H1 (cell line): ENCODE measurements around the gene HES7. TPM values are rescaled to one million over a fixed set of nuclear protein-coding genes. Genes with fewer than 3 reads are reported as not detected.

Experiments used
- CTCF ChIA-PET: fragments of 300-600 bp; sonication (Branson Sonifier 250); formaldehyde crosslinking; loops from one replicate; lab custom pipeline; 2021; ENCODE audit not compliant: partially characterized antibody; lab: Charles Lee
- POLR2A ChIA-PET: fragments of 300-600 bp; sonication (Branson Sonifier 250); formaldehyde crosslinking; loops from one replicate; lab custom pipeline; 2021; ENCODE audit warnings: inconsistent platforms; ENCODE audit not compliant: partially characterized antibody; lab: Charles Lee
- DNase-seq, 2 experiments: peaks; one replicate each; pipeline versions ENCODE4 v3.0.0 to v3.0.0-alpha.2; 2010 to 2022; ENCODE audit warnings: low spot score in 2 of 2, low read depth in 1 of 2, mixed read lengths in 1 of 2
- FAIRE-seq: peaks from 2 replicates; lab custom pipeline; 2011; peaks lifted over from hg19 to GRCh38; lab: Jason Lieb, UNC
- H2AFZ ChIP-seq: 2 replicates; pipeline ENCODE4 v1.8.1; 2012; ENCODE audit warnings: low read length, inconsistent platforms
- H2AK5ac ChIP-seq: 2 replicates; pipeline ENCODE4 v1.6.1; 2013; ENCODE audit warnings: low read depth, low read length
- H2BK120ac ChIP-seq: replicated peaks from 2 replicates; pipeline ENCODE3; 2013; ENCODE audit warnings: low read depth, low read length, inconsistent platforms
- H2BK12ac ChIP-seq: 2 replicates; pipeline ENCODE4 v1.6.1; 2013; ENCODE audit warnings: low read depth, low read length
- H2BK15ac ChIP-seq: 2 replicates; pipeline ENCODE4 v1.6.1; 2013; ENCODE audit warnings: low read length
- H2BK20ac ChIP-seq: 2 replicates; pipeline ENCODE4 v1.6.1; 2013; ENCODE audit warnings: low read length
- H2BK5ac ChIP-seq: 2 replicates; pipeline ENCODE4 v1.6.1; 2013; ENCODE audit warnings: low read depth, low read length
- H3K14ac ChIP-seq: 2 replicates; pipeline ENCODE4 v1.6.1; 2013; ENCODE audit warnings: inconsistent platforms; ENCODE audit not compliant: insufficient read length
- H3K18ac ChIP-seq: 2 replicates; pipeline ENCODE4 v1.6.1; 2013; ENCODE audit warnings: low read length; ENCODE audit errors: extremely low read depth
- H3K23ac ChIP-seq: 2 replicates; pipeline ENCODE4 v1.6.1; 2013; ENCODE audit warnings: inconsistent platforms; ENCODE audit not compliant: insufficient read length
- H3K23me2 ChIP-seq: 2 replicates; pipeline ENCODE4 v1.6.1; 2013; ENCODE audit warnings: low read depth, low read length
- H3K27ac ChIP-seq: 2 replicates; pipeline ENCODE4 v1.6.1; 2011; ENCODE audit warnings: low read depth, low read length, inconsistent platforms
- H3K27me3 ChIP-seq, 4 experiments: replicated peaks in 1 of 4; 1 replicate in 1 of 4; 2 replicates in 3 of 4; pipeline versions ENCODE4 v1.6.1 to v1.8.1; 2011 to 2013; ENCODE audit warnings: low read length in 3 of 4, mild to moderate bottlenecking in 3 of 4, inconsistent platforms in 2 of 4, mixed read lengths in 2 of 4, moderate library complexity in 1 of 4; ENCODE audit not compliant: control insufficient read depth in 3 of 4, insufficient read depth in 3 of 4; ENCODE audit errors: extremely low read depth in 1 of 4
- H3K36me3 ChIP-seq, 4 experiments: 2 replicates each; pipeline versions ENCODE4 v1.6.1 to v1.8.1; 2011 to 2013; ENCODE audit warnings: mild to moderate bottlenecking in 4 of 4, low read length in 3 of 4, moderate library complexity in 2 of 4, control low read depth in 1 of 4, inconsistent platforms in 1 of 4; ENCODE audit not compliant: insufficient read depth in 4 of 4, control insufficient read depth in 2 of 4
- H3K4ac ChIP-seq: replicated peaks from 2 replicates; pipeline ENCODE3; 2013; ENCODE audit warnings: low read length, low read depth, mixed read lengths, inconsistent platforms; ENCODE audit not compliant: insufficient read length
- H3K4me1 ChIP-seq, 4 experiments: replicated peaks in 1 of 4; 1 replicate in 1 of 4; 2 replicates in 3 of 4; pipeline versions ENCODE4 v1.6.1 to v1.8.1; 2011 to 2013; ENCODE audit warnings: low read length in 3 of 4, inconsistent platforms in 2 of 4, mixed read lengths in 1 of 4; ENCODE audit not compliant: insufficient read depth in 4 of 4, control insufficient read depth in 3 of 4
- H3K4me2 ChIP-seq, 2 experiments: 2 replicates each; pipeline versions ENCODE4 v1.6.1 to v1.8.1; 2011 to 2013; ENCODE audit warnings: low read depth in 2 of 2, low read length in 2 of 2, control low read depth in 1 of 2, inconsistent platforms in 1 of 2, mild to moderate bottlenecking in 1 of 2; ENCODE audit not compliant: insufficient read depth in 1 of 2
- H3K4me3 ChIP-seq, 4 experiments: fragments of 200-600, 300-600 bp in 1 of 4; sonication (generic), shearing (Covaris generic), sonication (Bioruptor Twin) in 1 of 4; 2 replicates each; pipeline versions ENCODE4 v1.5.1 to v1.8.1; 2011 to 2016; ENCODE audit warnings: low read length in 4 of 4, low read depth in 3 of 4, control low read depth in 2 of 4, inconsistent platforms in 2 of 4, mild to moderate bottlenecking in 2 of 4, mixed read lengths in 1 of 4, moderate library complexity in 1 of 4; ENCODE audit not compliant: insufficient read depth in 2 of 4; ENCODE audit errors: extremely low read depth in 1 of 4
- H3K56ac ChIP-seq: replicated peaks from 2 replicates; pipeline ENCODE3; 2013; ENCODE audit warnings: low read depth, mild to moderate bottlenecking, mixed read lengths, low read length, inconsistent platforms; ENCODE audit not compliant: insufficient read length
- H3K79me1 ChIP-seq: 2 replicates; pipeline ENCODE4 v1.6.1; 2013; ENCODE audit warnings: low read depth, low read length, control low read depth
- H3K79me2 ChIP-seq, 2 experiments: 2 replicates each; pipeline versions ENCODE4 v1.6.1 to v1.8.1; 2012 to 2013; ENCODE audit warnings: low read length in 2 of 2, mild to moderate bottlenecking in 2 of 2, inconsistent platforms in 1 of 2; ENCODE audit not compliant: insufficient read depth in 2 of 2, control insufficient read depth in 1 of 2
- H3K9ac ChIP-seq, 4 experiments: replicated peaks in 1 of 4; 1 replicate in 1 of 4; 2 replicates in 3 of 4; pipeline versions ENCODE4 v1.6.1 to v1.8.1; 2011 to 2013; ENCODE audit warnings: low read depth in 3 of 4, low read length in 3 of 4, control low read depth in 2 of 4, mild to moderate bottlenecking in 2 of 4, moderate library complexity in 2 of 4, inconsistent platforms in 1 of 4; ENCODE audit errors: extremely low read depth in 1 of 4
- H3K9me3 ChIP-seq, 2 experiments: 2 replicates each; pipeline versions ENCODE4 v1.6.1 to v1.8.1; 2012 to 2013; ENCODE audit warnings: mild to moderate bottlenecking in 2 of 2, moderate library complexity in 2 of 2, control low read depth in 1 of 2, inconsistent platforms in 1 of 2, low read depth in 1 of 2, low read length in 1 of 2, mixed read lengths in 1 of 2; ENCODE audit not compliant: insufficient read depth in 2 of 2
- H4K20me1 ChIP-seq, 2 experiments: replicated peaks in 1 of 2; 2 replicates each; pipeline versions ENCODE3 to v1.8.1; 2011 to 2013; ENCODE audit warnings: inconsistent platforms in 2 of 2, low read length in 2 of 2, mild to moderate bottlenecking in 1 of 2; ENCODE audit not compliant: insufficient read depth in 2 of 2, control insufficient read depth in 1 of 2
- H4K5ac ChIP-seq: 2 replicates; pipeline ENCODE4 v1.6.1; 2013; ENCODE audit warnings: low read length, low read depth, mixed read lengths, inconsistent platforms; ENCODE audit not compliant: insufficient read length
- H4K8ac ChIP-seq: 2 replicates; pipeline ENCODE4 v1.8.0; 2013; ENCODE audit warnings: mild to moderate bottlenecking, moderate library complexity, low read length, inconsistent platforms; ENCODE audit not compliant: insufficient read depth; ENCODE audit errors: extremely low read depth
- H4K91ac ChIP-seq: replicated peaks from 2 replicates; pipeline ENCODE3; 2013; ENCODE audit warnings: low read length, mixed read lengths, inconsistent platforms; ENCODE audit not compliant: insufficient read length
- HDAC2 ChIP-seq, 2 experiments: fragments of 300-600 bp in 1 of 2; sonication (generic) in 1 of 2; IDR thresholded peaks; 2 replicates each; pipeline ENCODE4 v1.6.1; 2011 to 2012; ENCODE audit warnings: low read depth in 2 of 2, low read length in 2 of 2, mild to moderate bottlenecking in 2 of 2, moderate library complexity in 2 of 2, borderline replicate concordance in 1 of 2, inconsistent platforms in 1 of 2
- POLR2A ChIP-seq, 2 experiments: IDR thresholded peaks; 1 replicate in 1 of 2; 2 replicates in 1 of 2; pipeline ENCODE4 v1.6.1; 2011; ENCODE audit warnings: low read depth in 2 of 2, low read length in 2 of 2, mild to moderate bottlenecking in 2 of 2; ENCODE audit errors: control extremely low read depth in 1 of 2
- POLR2AphosphoS5 ChIP-seq: IDR thresholded peaks from 2 replicates; pipeline ENCODE4 v1.6.1; 2011; ENCODE audit warnings: low read depth, low read length
- SAP30 ChIP-seq: fragments of 300-600 bp; sonication (generic); IDR thresholded peaks from 2 replicates; pipeline ENCODE4 v1.7.1; 2012; ENCODE audit warnings: low read length, moderate library complexity, mild to moderate bottlenecking, inconsistent platforms; ENCODE audit not compliant: insufficient read depth, insufficient replicate concordance
- SIRT6 ChIP-seq: IDR thresholded peaks from one replicate; pipeline ENCODE4 v1.7.1; 2012; ENCODE audit warnings: low read length, inconsistent platforms
- SP4 ChIP-seq: IDR thresholded peaks from 2 replicates; pipeline ENCODE4 v1.6.1; 2012; ENCODE audit warnings: low read length, inconsistent platforms
- TCF12 ChIP-seq: IDR thresholded peaks from 2 replicates; pipeline ENCODE4 v1.6.1; 2011; ENCODE audit warnings: low read depth, mild to moderate bottlenecking, low read length
- TEAD4 ChIP-seq: IDR thresholded peaks from 2 replicates; pipeline ENCODE4 v1.6.1; 2012; ENCODE audit warnings: low read depth, low read length, inconsistent platforms, mixed read lengths
- WGBS, 2 experiments: shearing (Covaris generic) in 1 of 2; methylation state at CpG; one replicate each; pipeline versions ENCODE4 v1.1.6 to v1.1.7; 2013 to 2015; ENCODE audit warnings: low lambda C conversion rate in 2 of 2, mixed read lengths in 2 of 2, inconsistent platforms in 1 of 2, low coverage in 1 of 2, missing lambda C conversion rate in 1 of 2; ENCODE audit not compliant: insufficient replicate concordance in 2 of 2, insufficient coverage in 1 of 2, insufficient read length in 1 of 2; ENCODE audit errors: extremely low coverage in 1 of 2, missing lambda C conversion rate in 1 of 2; 5-methylcytosine and 5-hydroxymethylcytosine counted together
- polyA plus RNA-seq, 7 experiments: library from polyadenylated mRNA; depleted of rRNA in 3 of 7; stranded (reverse) in 5 of 7; unstranded in 2 of 7; fragments of >200 nt in 5 of 7; fragments of 200-250 nt in 2 of 7; gene quantifications; 1 replicate in 5 of 7; 2 replicates in 1 of 7; 4 replicates in 1 of 7; pipeline versions ENCODE4 v1.2.1 to v1.2.3, GENCODE V29; 2011 to 2013; ENCODE audit warnings: missing spikeins in 2 of 7, mixed read lengths in 2 of 7
- total RNA-seq: library from RNA; stranded (reverse); fragmentation: NEBNext Ultra II Directional; extraction: Animal tissue kit (Norgen Biotek cat#: 25700); gene quantifications from 2 replicates; pipeline ENCODE4 v1.2.1, GENCODE V29; 2021

The HES7 gene
- total and polyA plus RNA-seq, 2 of the 8 experiments (the other 6 are each of a cell fraction or from before 2014, with no cell fraction given) = 0.20 to 0.32 TPM

DNA sequence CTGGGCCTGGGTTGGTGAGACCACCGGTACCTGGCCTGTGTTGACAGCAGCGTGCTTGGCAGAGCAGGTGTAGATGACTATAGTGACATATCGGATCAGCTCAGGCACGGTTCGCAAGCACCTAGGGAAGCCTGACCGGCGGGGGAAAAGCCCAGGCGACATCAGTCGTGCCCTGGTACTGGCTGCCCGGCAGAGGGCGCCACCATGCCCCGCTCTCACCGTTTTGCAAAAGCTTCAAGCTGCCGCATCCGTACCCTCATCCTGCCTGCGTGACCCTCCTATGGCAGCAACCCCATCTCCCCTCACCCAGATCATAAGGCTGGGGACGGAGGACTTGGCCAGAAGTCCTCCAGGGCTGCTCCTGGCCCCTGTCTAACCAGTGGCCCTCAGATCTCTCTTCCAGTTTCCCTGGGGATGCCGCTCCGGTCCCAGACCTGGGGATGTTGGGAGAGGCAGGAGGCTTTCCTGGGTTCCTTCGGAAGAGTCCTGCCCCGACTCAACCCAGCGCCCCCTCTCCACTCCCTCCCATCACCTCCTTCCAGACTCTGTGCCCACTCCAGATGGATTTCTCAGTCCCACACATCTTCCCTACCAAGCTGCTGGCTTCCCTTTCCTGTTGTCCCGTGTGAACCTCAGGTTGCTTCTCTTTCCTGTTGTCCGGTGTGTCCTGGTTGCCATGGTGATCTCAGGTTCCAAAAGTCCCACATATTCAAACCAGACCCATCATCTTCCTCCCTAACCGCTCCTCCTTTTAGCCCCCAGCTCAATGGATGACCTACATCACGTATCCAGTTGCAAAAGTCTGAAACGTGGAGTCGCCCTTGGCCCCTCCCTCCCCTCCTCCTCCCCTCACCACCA lies 50.0 kb downstream of the HES7 start:
- Histone ChIP-seq H2BK20ac (0 out of 2 replicates have a peak overlapping the region, but pooled peaks have one; percentile 72), H2BK12ac (peak overlapping the region; percentile 81; the same call in 1 of the 2 replicates), H2BK120ac (no peak overlapping the region), H3K79me1 (no peaks in the 10 kb centered on the region), H3K4ac (no peak overlapping the region), H3K27ac (no peak overlapping the region), H2AK5ac (no peak overlapping the region), H4K91ac (peak overlapping the region; percentile 70), H3K4me1 (peaks cover 0 to 22% (median 9%) of the 10 kb centered on the region in 4 experiments; a peak in 5 of 7 replicates), H4K20me1 (peaks cover 3 to 6% of the 10 kb centered on the region in 2 experiments), H4K5ac (no peak overlapping the region), H3K27me3 (peaks cover 39 to 79% (median 62%) of the 10 kb centered on the region in 4 experiments), H3K18ac (peak overlapping the region; percentile 71; the same call in 1 of the 2 replicates), H3K9me3 (no peaks in the 10 kb centered on the region), H3K9ac (no peak overlapping the region), H2BK15ac (no peak overlapping the region), H3K79me2 (no peaks in the 10 kb centered on the region), H2BK5ac (no peak overlapping the region), H3K56ac (no peak overlapping the region), H4K8ac (no peak overlapping the region; the same call in 1 of the 2 replicates), H3K36me3 (no peaks in the 10 kb centered on the region), H3K14ac (no peak overlapping the region), H2AFZ (no peak overlapping the region; the same call in 1 of the 2 replicates), H3K23me2 (peaks cover 10% of the 10 kb centered on the region), H3K4me3 (peak overlapping the region; percentile 11 to 65 (median 45); a peak in 6 of 8 replicates), H3K23ac (no peak overlapping the region), H3K4me2 (peak overlapping the region; percentile 97 to 99)
- POLR2A ChIA-PET = interaction anchor here (0.6 to 1.4 kb wide), 7 partner anchors 9 to 649 kb away, joined by 3 to 6 read pairs (median 4); no protein-coding TSS in a partner anchor
- peak in 1 of 2 experiments; percentile 93 for DNase-seq
- FAIRE-seq = peak; percentile 55
- WGBS, 2 experiments = 9% methylated on average over 20 of the region's 28 CpGs; no CpG with 5 or more reads in 1 of the 2 experiments
- CTCF ChIA-PET = interaction anchor here (0.6 to 17.3 kb wide), 25 partner anchors 13 to 1015 kb away, joined by 3 to 315 read pairs (median 4); partner anchors contain the start of genes ALOX12B, ALOXE3 and RNF227
- no peak for TF ChIP-seq POLR2A (IDR thresholded peaks at IDR 0.05; ENCODE audit: control extremely low read depth in 1 of 2, low read depth in 2 of 2, low read length in 2 of 2)
- no peak for TF ChIP-seq TEAD4
- no peak for TF ChIP-seq SAP30
- TF ChIP-seq HDAC2 (IDR thresholded peaks at IDR 0.05; ENCODE audit: borderline replicate concordance in 1 of 2, low read depth in 2 of 2, low read length in 2 of 2) = no peak
- TF ChIP-seq SIRT6 = no peak
- TF ChIP-seq TCF12 = no peak
- no peak for TF ChIP-seq SP4
- no peak for TF ChIP-seq POLR2AphosphoS5
